GM19193 (cell line): ENCODE results near the gene CD82.

Experiments used
- POLR2A ChIP-seq: IDR thresholded peaks from 4 replicates; pipeline ENCODE4 v1.6.1; 2011; ENCODE audit not compliant: insufficient read depth, insufficient read length; ENCODE audit errors: extremely low read depth

Gene CD82

DNA sequence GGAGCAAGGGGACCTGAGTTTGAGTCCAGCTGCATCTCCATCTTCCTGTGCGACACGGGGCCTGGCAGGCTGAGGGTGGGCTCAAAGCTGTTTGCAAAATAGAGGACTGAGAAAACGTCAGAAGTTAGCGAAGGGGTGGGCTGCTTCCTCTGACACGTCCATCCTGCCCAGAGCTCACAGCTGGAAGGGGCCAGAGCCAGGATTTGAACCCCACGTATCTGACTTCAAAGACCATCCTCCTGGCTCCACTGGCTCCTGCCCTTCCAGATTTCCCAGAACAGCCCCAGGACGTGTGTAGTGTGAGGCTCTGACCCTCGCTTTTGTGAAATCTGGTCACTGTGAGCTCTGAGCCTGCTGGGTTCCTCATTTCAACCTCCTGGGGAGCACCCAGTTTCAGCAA is 56.3 kb downstream of the CD82 start:
- TF ChIP-seq POLR2A, result no peak

DNA sequence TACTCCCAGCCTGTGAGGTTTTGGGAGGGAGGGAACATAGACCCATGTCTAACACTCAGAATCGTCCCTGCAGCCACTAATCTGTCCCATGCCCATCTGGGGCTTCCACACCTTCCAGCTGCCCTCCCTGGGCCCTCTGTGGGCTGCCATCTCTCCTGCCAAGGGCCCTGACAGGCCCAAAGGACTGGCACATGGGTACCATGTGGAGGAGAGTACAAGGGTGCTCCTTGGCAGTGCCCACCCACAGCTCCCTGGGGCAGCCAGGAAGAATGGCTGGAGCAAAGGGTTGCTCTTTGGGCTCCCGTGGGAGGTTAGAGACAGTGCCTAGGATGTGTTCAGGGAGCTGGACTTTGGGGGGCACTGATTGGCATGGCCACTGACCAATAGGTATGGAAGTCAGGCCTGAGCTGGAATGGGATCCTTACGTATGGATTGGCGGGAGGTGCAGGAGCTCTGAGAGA is 56.8 kb downstream of the CD82 start:
- no peak for TF ChIP-seq POLR2A

DNA sequence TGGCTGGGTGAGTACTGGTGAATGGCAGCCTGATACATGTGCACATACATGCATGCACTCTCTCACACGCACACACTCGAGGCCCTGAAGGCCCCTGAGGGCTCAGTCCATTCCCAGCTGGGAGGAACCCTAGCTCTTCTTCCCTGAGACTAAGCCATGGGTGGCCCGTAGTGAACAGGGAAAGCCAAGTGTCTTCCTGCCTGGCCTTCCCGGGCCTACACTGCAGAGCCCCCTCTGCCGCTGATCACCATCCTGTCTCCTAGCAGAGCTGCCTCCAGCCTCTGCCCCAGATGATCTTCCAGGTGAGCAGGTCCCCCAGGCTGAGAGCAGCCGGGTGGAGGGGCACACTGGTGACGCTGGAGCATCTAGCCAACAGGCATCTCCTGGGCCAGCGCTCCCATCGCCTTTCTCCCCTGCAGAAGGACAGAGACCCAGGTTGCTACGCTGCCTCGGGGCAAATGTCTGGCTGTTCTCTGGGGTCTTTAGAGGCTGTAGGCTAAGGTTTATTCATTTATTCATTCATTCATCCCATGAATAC is 57.3 kb downstream of the CD82 start:
- no peak for TF ChIP-seq POLR2A

DNA sequence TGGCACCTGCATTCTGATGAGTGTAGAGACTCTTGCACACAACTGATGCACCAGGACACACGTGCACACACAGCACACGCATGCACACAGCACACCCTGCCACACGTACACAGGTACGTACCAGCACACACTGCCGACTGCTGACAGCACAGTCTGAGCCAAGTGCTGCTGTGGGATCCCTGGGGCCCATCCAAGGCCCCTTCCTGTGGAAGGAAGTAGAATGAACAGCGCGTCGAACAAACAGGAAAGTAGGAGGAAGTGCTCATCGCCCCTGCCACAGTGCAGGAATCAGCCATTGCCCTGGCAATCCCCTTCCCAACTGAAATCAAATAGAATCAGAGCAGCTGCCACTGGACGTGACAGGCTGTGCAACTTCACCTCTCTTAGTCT is 57.9 kb downstream of the CD82 start:
- TF ChIP-seq POLR2A, result peak; percentile 52

DNA sequence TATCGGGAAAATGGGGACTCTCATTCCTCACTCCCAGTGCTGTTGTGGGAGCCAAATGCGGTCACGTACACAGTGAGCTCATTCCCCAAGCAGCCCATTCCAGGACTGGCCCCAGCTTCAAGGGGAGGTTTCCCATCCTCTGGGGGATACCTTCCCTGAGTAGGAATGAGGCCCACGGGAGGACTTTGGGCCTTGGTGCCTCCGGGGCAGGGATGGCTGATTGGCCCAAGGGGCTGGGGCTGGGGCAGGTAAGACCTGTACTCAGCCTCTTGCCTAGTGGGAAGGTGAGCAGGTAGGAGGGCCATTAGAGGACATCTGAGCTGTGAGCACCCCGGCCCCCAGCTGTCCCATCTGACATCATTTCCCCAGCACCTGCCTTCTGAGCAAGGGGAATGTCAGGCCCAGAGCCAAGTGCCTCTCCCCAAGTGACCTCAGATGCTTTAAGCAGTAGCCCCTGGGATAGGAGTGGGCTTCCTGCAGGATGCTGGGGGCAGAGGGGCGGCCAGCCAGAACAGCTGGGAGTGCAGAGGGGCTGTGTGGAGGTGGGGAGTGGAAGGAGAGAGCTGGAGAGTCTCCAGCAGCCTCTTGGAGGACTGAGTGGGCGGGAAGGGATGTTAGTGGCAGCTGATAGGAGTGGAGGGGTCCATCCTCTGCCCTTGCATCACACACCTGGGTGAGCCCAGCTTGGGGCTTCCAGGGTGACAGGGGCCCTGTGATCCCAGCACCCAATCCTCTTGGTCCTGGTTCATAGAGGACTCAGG is 58.4 kb downstream of the CD82 start:
- TF ChIP-seq POLR2A, result peak; percentile 60

DNA sequence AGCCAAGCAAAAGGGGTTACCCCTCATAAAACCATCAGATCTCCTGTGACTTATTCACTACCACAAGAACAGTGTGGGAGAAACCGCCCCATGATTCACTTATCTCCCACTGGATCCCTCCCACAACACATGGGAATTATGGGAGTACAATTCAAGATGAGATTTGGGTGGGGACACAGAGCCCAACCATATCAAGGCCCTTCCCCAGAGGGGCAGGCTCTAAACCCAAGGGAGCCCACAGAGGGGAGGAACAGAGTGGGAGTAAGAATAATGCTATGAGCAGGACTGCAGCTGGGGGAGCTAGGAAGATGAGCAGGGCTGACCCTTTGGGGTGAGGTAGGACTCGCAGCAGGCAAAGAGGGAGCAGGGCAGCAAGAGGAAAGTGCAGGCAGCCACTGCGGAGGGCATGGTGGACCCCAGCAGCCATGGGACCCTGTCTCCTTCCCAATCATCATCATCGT is 59.3 kb downstream of the CD82 start:
- TF ChIP-seq POLR2A, result no peak

DNA sequence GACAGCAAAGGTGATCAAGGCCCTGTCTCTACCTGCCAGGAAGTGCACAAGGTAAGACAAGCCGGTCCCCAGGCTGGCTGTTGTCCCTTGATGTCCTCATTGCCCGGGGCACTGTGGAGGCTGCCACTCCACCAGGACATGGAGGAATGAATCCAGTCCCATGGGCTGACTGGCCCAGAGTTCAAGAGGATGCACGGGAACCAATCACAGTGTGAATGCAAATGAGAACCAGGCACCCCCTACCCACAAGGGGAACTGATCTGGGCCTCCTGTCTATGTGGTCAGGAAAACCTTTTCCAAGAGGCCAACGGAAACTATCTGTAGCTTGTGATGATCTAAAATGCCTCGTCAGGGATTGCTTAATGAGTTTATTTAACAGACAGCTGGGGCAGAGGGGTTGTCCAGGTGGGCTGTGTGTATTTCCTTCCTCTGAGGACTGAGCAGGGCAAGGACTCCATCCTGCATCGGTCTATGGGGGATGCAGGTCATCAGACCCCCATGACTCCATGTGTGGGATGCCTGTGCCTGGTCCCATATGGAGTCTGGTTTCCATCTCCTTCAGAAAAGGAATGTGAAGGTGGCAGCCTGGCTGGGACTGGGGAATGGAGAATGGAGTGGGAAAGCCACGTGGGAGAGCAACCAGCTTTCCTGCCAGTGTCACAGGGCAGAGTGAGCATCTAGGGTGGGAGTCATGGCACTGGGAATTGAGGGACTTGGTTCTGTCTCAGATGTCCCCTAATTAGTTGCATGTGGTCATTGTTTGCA is 60.5 kb downstream of the CD82 start:
- no peak for TF ChIP-seq POLR2A

DNA sequence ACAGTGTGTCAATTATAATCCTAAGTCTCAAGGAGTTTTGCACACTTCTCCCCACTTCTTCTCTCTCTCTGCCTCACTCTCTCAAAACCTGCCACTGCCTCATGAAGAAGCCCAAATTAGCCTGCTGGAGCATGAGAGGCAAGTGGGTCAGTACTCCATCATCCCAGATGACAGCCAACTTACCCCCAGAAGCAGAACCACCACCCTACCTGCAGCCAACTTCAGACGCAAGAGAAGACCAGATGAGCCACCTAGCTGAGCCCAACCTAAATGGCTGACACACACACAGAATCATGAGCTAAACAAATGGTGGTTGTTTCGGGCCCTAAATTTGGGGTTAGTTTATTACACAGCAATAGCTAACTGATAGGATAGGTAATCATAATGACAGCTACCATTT is 61.2 kb downstream of the CD82 start:
- no peak for TF ChIP-seq POLR2A

DNA sequence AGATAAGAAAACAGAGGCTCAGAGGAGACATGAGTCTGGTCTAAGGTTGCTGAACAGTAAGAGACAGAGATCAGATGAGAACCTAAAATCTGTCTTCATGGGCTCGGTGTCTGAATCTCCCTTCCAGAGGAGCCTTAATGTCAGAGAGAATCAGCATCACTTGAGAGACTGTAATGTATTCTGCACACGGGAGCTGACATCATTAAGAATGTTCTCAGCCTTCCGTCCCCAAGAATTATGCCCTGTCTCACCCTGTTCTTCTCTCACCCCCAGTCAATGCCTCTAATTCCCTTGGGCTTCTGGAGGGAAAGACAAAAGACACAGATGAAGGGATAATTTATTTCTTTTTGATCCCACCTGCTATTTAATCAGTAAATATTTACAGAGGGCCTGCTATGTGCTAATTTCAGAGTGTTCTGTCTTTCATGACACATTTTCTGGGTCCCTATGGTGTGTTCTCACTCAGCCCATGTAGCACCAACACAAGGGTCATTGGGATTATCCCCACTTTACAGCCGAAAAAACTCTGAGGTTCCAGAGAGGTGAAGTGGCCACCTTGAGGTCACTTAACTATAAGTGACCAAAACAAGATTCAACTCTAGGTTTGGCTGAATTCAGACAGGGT is 61.8 kb downstream of the CD82 start:
- no peak for TF ChIP-seq POLR2A

DNA sequence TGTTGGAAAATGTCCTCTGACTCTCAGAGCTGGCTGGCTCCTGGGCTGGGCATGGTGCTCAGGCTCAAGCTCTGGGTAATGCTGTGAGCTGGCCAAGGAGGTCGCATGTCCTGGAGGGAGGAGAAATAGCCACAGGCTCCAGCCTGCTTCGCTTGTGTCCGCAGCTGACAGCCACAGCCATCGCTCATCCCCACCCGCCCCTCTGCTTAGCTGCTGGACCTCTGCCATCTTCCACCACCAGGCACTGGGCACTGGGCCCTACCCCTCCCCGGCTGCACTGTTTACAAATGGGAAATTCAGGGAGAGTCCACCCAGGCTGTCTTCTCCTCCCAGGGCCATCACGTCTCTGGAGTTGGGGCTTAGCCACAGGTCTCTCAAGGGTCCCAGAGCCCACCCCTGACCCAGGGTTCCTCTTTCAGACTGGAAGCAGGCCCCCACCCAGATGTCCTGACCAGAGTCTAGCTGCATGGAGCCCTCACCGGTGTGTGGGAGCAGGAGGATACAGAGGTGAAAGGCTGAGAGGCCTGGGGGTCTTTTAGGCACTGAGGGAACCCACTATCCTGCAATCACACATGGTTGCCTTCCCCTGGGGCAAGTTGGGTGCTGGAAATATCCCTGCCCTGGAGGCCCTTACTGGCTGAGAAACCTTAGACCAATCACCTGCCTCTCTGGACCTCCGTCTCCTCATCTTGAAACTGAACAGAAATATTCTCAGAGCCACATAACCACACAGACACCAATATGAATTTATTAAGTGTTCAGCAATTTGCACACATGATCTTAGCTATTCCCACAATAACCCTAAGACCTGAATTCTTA is 62.7 kb downstream of the CD82 start:
- no peak for TF ChIP-seq POLR2A

DNA sequence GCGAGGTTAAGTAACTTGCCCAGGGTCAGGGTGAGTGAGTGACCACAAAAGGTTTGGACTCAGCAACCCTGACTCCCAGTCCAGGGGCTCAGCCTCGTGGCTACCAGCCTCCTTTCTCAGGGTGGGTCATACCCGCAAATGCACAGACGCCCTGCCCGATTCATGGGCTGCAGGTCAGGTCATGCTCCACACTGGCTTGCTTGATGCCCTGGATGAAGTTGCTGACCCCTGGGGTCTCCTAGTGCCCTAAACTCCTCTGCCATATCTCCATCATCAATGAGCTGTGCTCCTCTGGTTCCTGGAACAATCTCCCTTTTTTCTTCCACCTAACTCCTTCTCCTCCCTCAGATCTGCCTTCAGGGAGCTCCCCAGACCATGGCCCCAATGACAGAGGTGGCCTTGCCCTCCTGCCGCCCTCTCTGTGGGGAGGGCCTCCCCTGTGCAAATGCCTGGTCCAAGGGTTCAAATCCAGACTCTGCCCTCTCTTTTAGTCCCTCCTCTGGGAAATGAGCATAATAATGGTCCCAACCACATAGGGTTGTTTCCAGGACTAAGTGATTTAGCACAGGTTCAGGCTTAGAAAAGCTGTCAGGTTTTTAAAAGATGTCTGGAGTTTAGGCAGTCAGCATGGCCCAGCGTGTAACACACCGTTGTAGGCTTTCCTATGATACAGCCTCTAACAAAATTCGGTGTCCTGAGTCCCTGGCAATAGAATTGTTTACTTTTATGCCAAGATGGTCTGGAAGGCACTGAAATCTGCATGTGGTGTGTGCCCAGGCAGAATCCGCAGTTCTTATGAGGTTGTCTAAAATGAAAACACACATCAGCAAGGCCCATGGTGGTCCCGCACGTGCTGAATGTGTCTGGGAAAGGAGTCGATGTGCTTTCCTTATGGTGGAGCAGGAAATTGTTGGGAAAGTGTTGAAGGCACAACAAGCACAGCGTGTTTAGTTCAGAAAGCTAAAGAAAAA is 63.6 kb downstream of the CD82 start:
- TF ChIP-seq POLR2A, result no peak

DNA sequence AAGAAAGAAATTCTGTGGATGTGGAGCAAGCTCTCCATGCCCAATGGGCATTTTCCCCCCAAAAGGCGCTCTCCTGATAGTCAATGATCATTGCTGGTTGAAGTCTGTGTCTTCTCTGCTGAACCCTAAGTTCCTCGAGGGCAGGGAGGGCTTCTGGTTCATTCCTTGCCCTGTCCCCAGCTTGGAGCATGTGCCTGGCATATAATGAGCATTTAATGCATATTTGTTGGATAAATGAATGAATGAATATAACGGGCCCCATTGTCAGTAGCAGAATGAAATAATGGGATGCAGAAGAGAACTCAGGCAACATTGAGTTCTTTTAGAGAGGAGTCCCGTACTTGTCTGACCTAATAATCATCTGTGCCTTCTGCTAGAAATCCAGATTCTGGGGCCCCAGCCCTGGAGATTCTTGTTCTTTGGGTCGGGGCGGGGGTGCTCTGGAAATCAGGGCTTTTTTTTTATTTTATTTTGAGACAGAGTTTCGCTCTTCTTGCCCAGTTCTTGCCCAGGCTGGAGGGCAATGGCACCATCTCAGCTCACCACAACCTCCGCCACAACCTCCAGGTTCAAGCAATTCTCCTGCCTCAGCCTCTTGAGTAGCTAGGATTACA is 64.4 kb downstream of the CD82 start:
- no peak for TF ChIP-seq POLR2A
